ENCODE measurements around the gene TPI1.

Gene TPI1

DNA sequence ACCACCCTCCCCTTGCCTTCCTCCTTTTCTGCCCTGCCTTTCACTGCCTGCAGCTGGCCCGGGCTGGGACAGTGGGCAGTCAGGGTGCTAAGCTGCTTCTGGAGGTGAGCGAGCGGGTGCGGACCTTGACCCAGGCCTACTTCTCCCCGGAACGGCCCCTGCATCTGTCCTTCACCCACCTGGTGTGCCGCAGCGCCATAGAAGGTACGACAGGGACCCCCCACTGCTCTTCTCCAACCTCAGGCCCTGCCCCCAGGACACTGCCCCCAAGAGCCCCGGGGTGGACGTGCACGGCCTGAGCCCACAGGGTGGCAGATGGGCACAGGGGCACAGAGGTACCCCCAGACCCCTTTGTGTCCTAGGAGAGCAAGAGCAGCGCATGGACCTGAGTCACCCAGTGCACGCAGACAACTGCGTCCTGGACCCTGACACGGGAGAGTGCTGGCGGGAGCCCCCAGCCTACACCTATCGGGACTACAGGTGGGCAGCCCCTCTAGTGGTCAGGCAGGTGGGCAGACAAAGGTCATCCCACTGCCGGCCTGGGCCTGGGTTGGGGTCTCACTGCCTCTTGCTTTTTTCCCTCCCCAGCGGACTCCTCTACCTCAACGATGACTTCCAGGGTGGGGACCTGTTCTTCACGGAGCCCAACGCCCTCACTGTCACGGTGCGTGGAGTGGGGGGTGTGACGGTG, 29.8 kb upstream of the TPI1 start:
- H4K20me1 ChIP-seq (ENCODE audit: insufficient read depth, low read length) = no peaks in the 10 kb centered on the region
- H3K4me1 ChIP-seq (ENCODE audit: insufficient read depth, low read length, severe bottlenecking) = peaks cover 30% of the 10 kb centered on the region
- no peaks in the 10 kb centered on the region for H3K9me2 ChIP-seq (ENCODE audit: low read depth, low read length)
- no peaks in the 10 kb centered on the region; the same call in 1 of the 2 replicates for H3K27me3 ChIP-seq (ENCODE audit: insufficient read depth, low read length)
- no peaks in the 10 kb centered on the region for H3K79me2 ChIP-seq (ENCODE audit: insufficient read depth, low read length)
- H3K9me3 ChIP-seq (ENCODE audit: low read length) = no peaks in the 10 kb centered on the region
- no peaks in the 10 kb centered on the region for H3K36me3 ChIP-seq (ENCODE audit: insufficient read depth, low read length)
- TF ChIP-seq EZH2 (IDR thresholded peaks at IDR 0.05; ENCODE audit: borderline replicate concordance, low read length) (no peak), CTCF (IDR thresholded peaks at IDR 0.05; ENCODE audit: low read length) (no peak)
- no peak overlapping the region for H3K4me2 ChIP-seq (ENCODE audit: low read length)
- no peak overlapping the region for H3K27ac ChIP-seq (ENCODE audit: low read depth, low read length, poor library complexity, severe bottlenecking)
- no peak overlapping the region for H3K4me3 ChIP-seq (ENCODE audit: low read depth, low read length, poor library complexity, severe bottlenecking)
- no peaks in the 10 kb centered on the region for H3F3A ChIP-seq (ENCODE audit: insufficient read depth, low read length)
- H2AFZ ChIP-seq (ENCODE audit: low read length) = no peak overlapping the region
- no peak overlapping the region for H3K9ac ChIP-seq (ENCODE audit: low read length)

DNA sequence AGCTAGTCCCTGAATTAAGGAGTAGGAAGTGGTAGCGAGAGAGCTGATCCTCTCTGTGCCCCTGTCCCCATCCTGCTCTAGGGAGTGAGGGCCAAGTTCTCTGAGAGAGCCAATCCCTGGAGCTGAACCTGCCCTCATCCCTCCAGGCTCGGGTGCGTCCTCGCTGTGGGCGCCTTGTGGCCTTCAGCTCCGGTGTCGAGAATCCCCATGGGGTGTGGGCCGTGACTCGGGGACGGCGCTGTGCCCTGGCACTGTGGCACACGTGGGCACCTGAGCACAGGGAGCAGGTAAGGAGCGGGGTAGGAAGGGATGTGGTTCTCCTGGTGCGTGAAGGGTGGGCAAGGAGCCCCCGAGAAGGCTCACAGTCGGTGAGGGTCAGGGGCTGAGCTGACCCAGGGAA, 28.5 kb upstream of the TPI1 start:
- H3K9me3 ChIP-seq (ENCODE audit: low read length) = no peaks in the 10 kb centered on the region
- H3K27me3 ChIP-seq (ENCODE audit: insufficient read depth, low read length) = no peaks in the 10 kb centered on the region; the same call in 1 of the 2 replicates
- no peak for TF ChIP-seq CTCF (IDR thresholded peaks at IDR 0.05; ENCODE audit: low read length)
- no peak for TF ChIP-seq EZH2 (IDR thresholded peaks at IDR 0.05; ENCODE audit: borderline replicate concordance, low read length)
- H3K4me3 ChIP-seq (ENCODE audit: low read depth, low read length, poor library complexity, severe bottlenecking) = no peak overlapping the region
- H3K27ac ChIP-seq (ENCODE audit: low read depth, low read length, poor library complexity, severe bottlenecking) = no peak overlapping the region
- no peak overlapping the region for H3K9ac ChIP-seq (ENCODE audit: low read length)
- no peak overlapping the region for H3K4me2 ChIP-seq (ENCODE audit: low read length)
- H3F3A ChIP-seq (ENCODE audit: insufficient read depth, low read length) = no peaks in the 10 kb centered on the region
- H3K9me2 ChIP-seq (ENCODE audit: low read depth, low read length) = no peaks in the 10 kb centered on the region
- peaks cover 43% of the 10 kb centered on the region for H3K4me1 ChIP-seq (ENCODE audit: insufficient read depth, low read length, severe bottlenecking)
- H2AFZ ChIP-seq (ENCODE audit: low read length) = no peak overlapping the region
- no peaks in the 10 kb centered on the region for H4K20me1 ChIP-seq (ENCODE audit: insufficient read depth, low read length)
- no peaks in the 10 kb centered on the region for H3K79me2 ChIP-seq (ENCODE audit: insufficient read depth, low read length)
- no peaks in the 10 kb centered on the region for H3K36me3 ChIP-seq (ENCODE audit: insufficient read depth, low read length)

DNA sequence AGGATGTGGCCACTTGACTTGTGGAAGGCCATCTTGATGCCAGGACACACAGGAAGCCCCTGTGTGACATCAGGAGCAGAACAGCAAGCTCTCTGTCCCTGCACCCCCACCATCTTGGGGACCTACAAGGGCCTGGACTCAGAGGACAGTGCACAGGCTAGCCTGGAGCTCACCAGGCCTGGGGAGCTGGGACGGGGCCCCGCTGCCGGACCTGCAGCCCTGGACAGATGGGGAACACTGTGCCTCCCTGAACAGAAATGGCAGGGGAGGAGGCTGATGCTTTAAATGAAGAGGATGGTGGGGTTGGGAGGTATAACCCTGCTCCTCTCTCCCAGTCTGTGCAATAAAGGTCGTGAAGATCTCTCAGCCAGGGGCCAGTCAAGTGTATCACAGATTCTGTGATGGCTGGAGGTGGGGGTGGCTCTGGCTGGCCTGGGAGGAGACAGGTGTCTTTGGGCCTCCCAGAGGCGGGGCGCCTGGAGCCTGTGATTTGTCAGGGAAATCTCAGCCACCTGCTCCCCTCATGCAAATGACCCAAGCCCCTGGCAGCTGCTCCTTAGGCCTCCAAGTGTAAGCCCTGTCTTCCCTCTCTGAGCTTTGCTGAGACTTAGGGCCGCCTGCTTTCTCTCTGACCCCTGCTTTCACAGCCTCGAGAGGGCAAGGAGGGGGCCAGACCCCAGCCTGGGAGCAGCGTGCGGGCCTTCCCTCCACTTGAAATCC, 27.7 kb upstream of the TPI1 start:
- Histone ChIP-seq H3K27ac (ENCODE audit: low read depth, low read length, poor library complexity, severe bottlenecking) (peak overlapping the region; percentile 94), H3K9ac (ENCODE audit: low read length) (peak overlapping the region; percentile 58), H3K27me3 (ENCODE audit: insufficient read depth, low read length) (no peaks in the 10 kb centered on the region; the same call in 1 of the 2 replicates), H3K9me2 (ENCODE audit: low read depth, low read length) (no peaks in the 10 kb centered on the region), H3F3A (ENCODE audit: insufficient read depth, low read length) (no peaks in the 10 kb centered on the region), H3K9me3 (ENCODE audit: low read length) (no peaks in the 10 kb centered on the region), H3K36me3 (ENCODE audit: insufficient read depth, low read length) (no peaks in the 10 kb centered on the region), H3K4me2 (ENCODE audit: low read length) (peak overlapping the region; percentile 61), H3K4me1 (ENCODE audit: insufficient read depth, low read length, severe bottlenecking) (peaks cover 44% of the 10 kb centered on the region), H2AFZ (ENCODE audit: low read length) (no peak overlapping the region), H3K79me2 (ENCODE audit: insufficient read depth, low read length) (no peaks in the 10 kb centered on the region), H4K20me1 (ENCODE audit: insufficient read depth, low read length) (no peaks in the 10 kb centered on the region), H3K4me3 (ENCODE audit: low read depth, low read length, poor library complexity, severe bottlenecking) (peak overlapping the region; percentile 36)
- no peak for TF ChIP-seq CTCF (IDR thresholded peaks at IDR 0.05; ENCODE audit: low read length)
- TF ChIP-seq EZH2 (IDR thresholded peaks at IDR 0.05; ENCODE audit: borderline replicate concordance, low read length) = no peak

Data from OCI-LY1 (cell line).